ENCODE results near the gene UBE4B.
"Not testable (repeated sequence)": the region's sequence is repeated elsewhere in the genome, so short reads cannot be mapped to it uniquely, and the experiment has no call there.

The UBE4B gene

DNA sequence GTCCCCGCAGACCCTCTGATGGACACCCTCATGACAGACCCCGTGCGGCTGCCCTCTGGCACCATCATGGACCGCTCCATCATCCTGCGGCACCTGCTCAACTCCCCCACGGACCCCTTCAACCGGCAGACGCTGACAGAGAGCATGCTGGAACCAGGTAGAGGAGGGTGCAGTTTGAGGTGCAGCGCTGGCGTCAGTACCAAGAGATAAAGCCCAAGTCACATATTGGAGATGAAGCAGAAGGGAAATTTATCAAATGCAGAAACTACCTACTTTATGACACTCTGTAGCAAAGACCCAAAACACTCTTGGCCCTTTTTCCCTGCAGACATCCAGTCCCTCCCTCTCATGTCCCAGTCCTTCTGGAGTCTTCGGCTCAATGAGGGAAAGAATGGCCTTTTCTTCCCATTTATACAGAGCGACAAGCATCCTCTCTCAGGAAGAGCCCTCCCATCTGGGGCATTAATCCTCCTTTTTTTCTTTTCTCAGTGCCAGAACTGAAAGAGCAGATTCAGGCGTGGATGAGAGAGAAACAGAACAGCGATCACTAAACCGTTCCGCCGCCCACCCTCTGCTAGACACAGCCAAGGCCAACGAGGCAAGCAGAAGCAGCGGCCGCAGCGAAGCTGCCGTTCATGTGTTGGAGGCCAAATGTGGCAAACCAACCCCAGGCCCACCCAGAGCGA is 146.8 kb downstream of the UBE4B start:
- DNase-seq: no peak

DNA sequence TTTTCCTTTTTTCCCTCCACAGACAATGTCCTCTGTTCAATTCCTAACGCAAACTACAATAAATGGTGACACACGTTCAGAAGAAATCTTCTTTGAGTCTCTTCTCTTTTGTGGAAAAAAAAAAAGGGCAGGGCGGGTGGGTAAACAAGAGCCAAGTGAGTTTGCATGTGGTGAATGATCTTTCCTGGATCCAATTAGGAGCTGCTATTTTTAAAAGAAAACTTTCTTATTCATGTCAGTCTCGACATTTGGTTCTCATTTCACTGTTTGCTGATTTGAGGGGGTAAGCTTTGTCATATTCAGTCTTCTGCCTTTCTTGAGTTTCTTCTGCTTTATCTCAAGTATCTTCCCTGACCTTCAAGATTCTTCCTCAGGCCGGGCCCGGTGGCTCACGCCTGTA is 148.4 kb downstream of the UBE4B start:
- no peak for DNase-seq

GRCh38 chr1:10185759-10186158 is 153.0 kb downstream of the UBE4B start:
- DNase-seq: no peak

DNA sequence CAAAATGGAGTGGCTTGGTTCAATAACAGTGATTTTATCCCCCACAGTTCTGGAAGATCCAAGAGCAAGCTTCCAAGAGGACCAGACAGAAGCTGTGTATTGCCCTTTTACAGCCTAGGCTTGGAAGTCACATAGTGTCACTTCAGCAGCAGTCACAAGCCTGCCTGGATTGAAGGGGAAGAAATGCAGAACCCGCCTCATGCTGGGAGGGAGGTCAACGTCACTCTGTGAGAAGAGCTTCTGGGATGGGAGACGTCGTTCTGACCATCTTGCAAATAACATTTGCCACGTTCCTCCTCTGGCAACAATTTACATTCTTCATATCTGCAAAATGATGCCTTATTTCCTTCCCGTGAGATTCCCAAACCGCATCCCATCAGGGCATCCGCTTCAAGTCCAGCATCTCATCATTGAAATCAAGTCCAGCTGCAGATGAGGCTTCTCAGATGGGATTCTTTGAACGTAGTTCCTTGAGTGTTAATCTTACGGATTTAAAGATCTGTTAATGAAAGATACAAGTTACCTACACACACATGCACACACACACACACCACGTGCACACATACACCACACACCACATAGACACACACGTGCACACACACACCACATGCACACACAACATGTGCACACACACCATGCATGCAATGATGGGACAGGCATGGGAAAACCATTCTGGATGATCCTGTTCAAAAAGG is 153.7 kb downstream of the UBE4B start:
- DNase-seq: no peak

GRCh38 chr1:10187026-10187334 is 154.2 kb downstream of the UBE4B start:
- DNase-seq: no peak

GRCh38 chr1:10188133-10188650 is 155.4 kb downstream of the UBE4B start:
- DNase-seq: no peak

DNA sequence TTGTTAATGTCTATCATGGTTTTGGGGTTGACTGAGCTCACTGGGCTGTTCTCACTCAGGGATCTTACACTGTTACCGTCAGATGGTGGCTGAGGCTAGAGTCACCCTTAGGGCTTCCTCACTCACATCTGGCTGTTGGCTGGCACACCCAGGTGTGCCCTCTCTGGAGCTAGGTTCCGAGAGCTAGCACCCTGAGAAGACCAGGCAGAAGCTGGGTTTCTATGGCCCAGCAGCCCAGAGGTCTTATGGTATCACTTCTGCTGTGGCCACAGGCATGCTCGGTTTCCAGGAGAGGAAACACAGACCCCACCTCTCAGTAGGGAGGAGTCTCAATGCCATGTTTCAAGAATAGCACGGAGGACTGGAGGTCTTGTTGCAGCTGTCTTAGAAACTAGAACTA is 156.9 kb downstream of the UBE4B start:
- no peak for DNase-seq

DNA sequence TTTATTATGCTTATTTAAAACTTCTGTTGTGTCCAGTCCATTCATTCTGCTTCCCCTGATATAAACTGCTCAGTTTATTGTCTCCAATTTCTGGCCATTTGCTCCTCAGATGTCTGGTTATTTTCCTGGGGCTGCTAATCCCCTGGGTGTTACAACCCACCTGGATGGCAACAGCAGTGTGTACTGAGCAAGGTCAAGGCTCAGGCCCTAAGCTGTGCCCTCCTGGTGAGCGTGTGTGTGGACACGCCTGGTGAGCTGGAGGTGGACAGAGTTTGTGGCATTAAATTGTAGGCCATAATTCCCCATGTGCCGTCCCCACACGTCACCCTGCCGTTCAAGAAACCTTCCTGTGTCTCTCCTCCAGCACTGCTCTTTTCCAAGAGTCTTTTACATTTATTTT is 159.5 kb downstream of the UBE4B start:
- no peak for DNase-seq

DNA sequence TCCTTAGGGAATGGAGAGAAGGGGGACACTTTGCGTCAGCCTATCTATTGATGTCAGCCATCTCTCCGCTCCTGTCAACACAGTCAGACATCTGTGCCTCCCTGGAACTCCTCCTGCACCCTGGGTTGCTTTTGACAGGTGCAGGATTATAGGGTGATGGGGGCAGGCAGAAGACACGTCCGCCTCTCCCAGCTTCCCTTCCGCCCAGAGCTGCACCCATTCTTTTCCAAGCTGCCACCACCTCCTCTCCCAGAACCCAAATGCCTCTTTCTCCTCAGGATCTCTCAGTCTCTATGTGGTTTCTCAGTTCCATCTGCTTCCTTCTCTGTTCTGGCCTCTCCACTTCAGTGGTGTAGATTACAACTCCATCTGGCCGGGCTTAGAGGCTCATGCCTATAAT is 160.5 kb downstream of the UBE4B start:
- no peak for DNase-seq

DNA sequence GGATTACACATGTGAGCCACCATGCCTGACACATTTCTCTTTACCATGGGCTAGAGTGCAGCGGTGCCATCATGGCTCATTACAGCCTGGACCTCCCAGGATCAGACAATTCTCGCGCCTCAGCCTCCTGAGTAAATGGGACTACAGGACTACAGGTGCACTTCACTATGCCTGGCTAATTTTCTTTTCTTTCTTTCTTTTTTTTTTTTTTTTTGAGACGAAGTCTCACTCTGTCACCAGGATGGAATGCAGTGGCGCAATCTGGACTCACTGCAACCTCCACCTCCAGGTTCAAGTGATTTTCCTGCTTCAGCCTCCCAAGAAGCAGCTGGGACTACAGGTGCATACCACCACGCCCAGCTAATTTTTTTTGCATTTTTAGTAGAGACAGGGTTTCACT is 162.8 kb downstream of the UBE4B start:
- DNase-seq: no peak

DNA sequence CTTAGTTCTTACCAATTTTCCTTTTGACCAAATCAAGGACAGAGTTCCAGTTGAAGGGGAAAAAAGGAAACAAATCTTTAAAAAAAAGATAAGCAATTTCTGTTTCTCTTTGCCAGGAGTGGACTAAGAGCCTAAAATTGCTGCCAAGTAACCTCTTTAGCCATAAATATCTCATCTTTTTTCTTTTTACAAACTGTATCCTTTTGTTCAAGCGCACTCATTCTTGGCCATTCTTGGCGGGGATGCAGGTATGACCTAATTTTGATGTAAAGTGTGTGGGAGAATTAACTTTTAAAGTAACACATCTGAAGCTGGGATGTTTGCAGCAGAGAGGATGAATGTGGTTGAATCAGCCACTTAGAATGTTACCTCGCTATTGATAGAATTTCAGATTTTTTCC is 164.2 kb downstream of the UBE4B start:
- no peak for DNase-seq

- DNase-seq: no peak
These were observed 167.9 kb downstream of the UBE4B start for GRCh38 chr1:10200620-10201019.

DNA sequence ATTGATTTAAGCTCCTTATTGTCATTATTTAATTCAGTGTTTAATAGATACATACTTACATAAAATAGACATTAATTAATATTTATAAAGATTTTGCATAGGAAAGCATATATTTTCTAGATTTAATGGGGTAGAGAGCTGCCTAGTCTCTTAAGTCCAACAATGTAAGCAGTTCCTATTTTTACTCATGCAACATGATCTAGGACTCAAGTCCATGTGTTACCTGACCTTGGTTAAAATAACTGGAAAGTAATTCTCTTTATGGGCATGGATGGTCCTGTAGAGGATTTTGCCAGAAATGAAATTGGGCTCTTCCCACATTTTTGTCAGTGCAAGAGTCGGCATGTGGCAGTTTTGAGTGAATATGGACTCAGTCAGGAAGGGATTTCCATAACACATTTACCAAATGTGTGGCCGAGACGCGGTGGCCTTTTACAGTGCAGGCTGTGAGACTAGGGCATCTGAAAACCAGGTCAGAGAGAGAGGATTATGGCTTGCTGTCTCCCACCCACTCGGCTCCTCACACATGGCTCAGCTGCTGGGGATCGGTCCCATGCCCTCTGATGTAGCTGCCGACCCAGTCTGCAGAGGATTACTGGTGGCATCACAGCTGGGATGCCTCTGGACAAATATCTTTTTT is 171.4 kb downstream of the UBE4B start:
- DNase-seq: no peak

GRCh38 chr1:10205206-10205605 is 172.4 kb downstream of the UBE4B start:
- DNase-seq: not testable (repeated sequence)

GRCh38 chr1:10207810-10208209 is 175.1 kb downstream of the UBE4B start:
- DNase-seq: no peak

GRCh38 chr1:10208537-10208936 is 175.8 kb downstream of the UBE4B start:
- no peak for DNase-seq

DNA sequence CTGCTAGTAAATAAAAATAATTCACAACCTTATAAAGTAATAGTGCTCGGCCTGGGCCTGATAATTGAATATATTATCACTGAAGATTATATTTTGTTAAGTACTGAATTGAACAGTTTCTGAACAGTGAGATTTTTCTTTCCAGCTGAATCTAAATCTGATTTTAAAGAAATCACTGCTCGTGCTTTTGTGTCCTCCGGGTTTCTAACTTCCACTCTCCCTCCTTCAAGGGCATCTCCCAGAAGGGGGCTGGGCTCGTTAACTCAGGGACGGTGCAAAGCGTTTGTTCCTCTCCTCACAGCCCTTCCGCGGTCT is 176.8 kb downstream of the UBE4B start:
- DNase-seq: no peak

- DNase-seq: peak; percentile 96
These were observed 177.4 kb downstream of the UBE4B start, which contains the start of gene KIF1B for GRCh38 chr1:10209905-10210810. TSS of gene KIF1B (plus strand) at chr1:10210570. CDS start at chr1:10232329, 21,759 bp downstream.

- DNase-seq: peak; percentile 23
These were observed 178.4 kb downstream of the UBE4B start for GRCh38 chr1:10210841-10211804.

DNA sequence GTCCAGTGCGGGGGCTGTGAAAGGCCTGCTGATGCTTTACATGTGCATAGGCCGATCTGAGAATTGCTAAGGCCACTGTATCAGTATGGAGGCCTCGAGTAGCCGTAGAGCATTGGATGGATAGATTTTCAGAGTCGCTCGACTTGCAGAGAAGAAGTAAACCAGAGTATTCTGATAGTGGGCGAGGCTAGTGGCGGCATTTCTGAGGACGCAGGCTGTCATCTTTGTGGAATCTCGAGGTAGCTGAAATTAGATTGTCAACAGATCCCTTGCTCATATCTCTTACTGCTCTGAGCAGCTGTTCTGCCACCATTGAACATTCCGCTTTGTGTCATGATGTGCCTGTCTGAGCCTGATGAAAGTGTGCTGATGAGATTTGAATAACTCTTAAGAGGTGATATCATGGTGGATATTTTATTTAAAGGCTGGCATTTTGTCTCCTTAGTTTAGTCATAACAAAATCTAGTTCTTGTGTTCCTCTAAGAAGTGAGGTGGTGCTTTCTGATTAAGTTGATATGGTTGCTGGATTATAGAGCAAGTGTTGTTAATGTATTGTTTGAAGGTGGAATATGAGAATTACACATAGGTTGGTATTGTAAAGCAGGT is 179.2 kb downstream of the UBE4B start:
- DNase-seq: no peak

- DNase-seq: no peak
These were observed 179.7 kb downstream of the UBE4B start for GRCh38 chr1:10212476-10212875.

Measured in activated naive CD4-positive, alpha-beta T cell treated with Interleukin-2 at 50 U/mL for 16 hours (primary cell).